GM12878 (cell line): Measurements from ENCODE around the gene MYMX. TPM values are rescaled to one million over a fixed set of nuclear protein-coding genes. Genes with fewer than 3 reads are reported as not detected.

Experiments used
- BCLAF1 ChIP-seq: fragments of 450-650 bp; IDR thresholded peaks from 2 replicates; pipeline ENCODE4 v1.6.1; 2017; ENCODE audit warnings: antibody characterized with exemption, mild to moderate bottlenecking, moderate library complexity
- IKZF2 ChIP-seq, 2 experiments: fragments of 450-650 bp; IDR thresholded peaks; 2 replicates each; pipeline ENCODE4 v1.6.1; 2017; ENCODE audit warnings: mild to moderate bottlenecking in 2 of 2, moderate library complexity in 2 of 2
- JUND ChIP-seq: IDR thresholded peaks from 2 replicates; pipeline ENCODE4 v1.6.1; 2012; ENCODE audit warnings: low read depth, mild to moderate bottlenecking, low read length, improper control_type of control experiment, moderate library complexity
- PAX5 ChIP-seq: IDR thresholded peaks from 2 replicates; pipeline ENCODE4 v1.6.1; 2011; ENCODE audit warnings: low read depth, low read length, borderline replicate concordance
- POLR2AphosphoS2 ChIP-seq: IDR thresholded peaks from 2 replicates; pipeline ENCODE4 v1.6.1; 2011; ENCODE audit warnings: low read depth, mild to moderate bottlenecking, low read length, improper control_type of control experiment, moderate library complexity
- RELB ChIP-seq: fragments of 450-650 bp; IDR thresholded peaks from 2 replicates; pipeline ENCODE4 v1.6.1; 2017; ENCODE audit warnings: low read depth, mild to moderate bottlenecking, moderate library complexity
- SMC3 ChIP-seq: IDR thresholded peaks from 2 replicates; pipeline ENCODE4 v1.6.1; 2011; ENCODE audit warnings: low read length, improper control_type of control experiment, borderline replicate concordance
- SREBF1 ChIP-seq: IDR thresholded peaks from 2 replicates; pipeline ENCODE4 v1.6.1; 2012; ENCODE audit warnings: mild to moderate bottlenecking, low read length
- ZNF592 ChIP-seq: fragments of 450-650 bp; IDR thresholded peaks from 2 replicates; pipeline ENCODE4 v1.6.1; 2017; ENCODE audit warnings: mild to moderate bottlenecking, moderate library complexity
- ZSCAN29 ChIP-seq: fragments of 450-650 bp; IDR thresholded peaks from 2 replicates; pipeline ENCODE4 v1.6.1; 2017; ENCODE audit warnings: mild to moderate bottlenecking, moderate library complexity
- polyA plus RNA-seq, 11 experiments: library from polyadenylated mRNA; depleted of rRNA in 4 of 11; unstranded in 6 of 11; stranded (reverse) in 5 of 11; fragments of >200 nt; fragmentation: Nextera tagmentation in 4 of 11; fragmentation: Illumina TruSeq in 1 of 11; extraction: Ambion mirVana in 4 of 11; extraction: Trizol in 1 of 11; gene quantifications; 1 replicate in 1 of 11; 2 replicates in 10 of 11; pipeline versions ENCODE4 v1.2.1 to v1.2.3, GENCODE V29; 2011 to 2016; ENCODE audit warnings: inconsistent platforms in 2 of 11, missing spikeins in 2 of 11, low read depth in 1 of 11
- total RNA-seq, 4 experiments: library from RNA; depleted of rRNA in 3 of 4; stranded (reverse); fragments of >200 nt in 3 of 4; fragmentation: Illumina TruSeq in 1 of 4; extraction: Trizol in 1 of 4; gene quantifications; 2 replicates each; pipeline versions ENCODE4 v1.2.1 to v1.2.3, GENCODE V29; 2013 to 2021

Gene MYMX
- total and polyA plus RNA-seq, 10 of the 15 experiments (the other 5 are each of a cell fraction or from before 2014, with no cell fraction given): not detected

- TF ChIP-seq RELB: no peak
- TF ChIP-seq IKZF2 (IDR thresholded peaks at IDR 0.05): no peak
- no peak for TF ChIP-seq SREBF1
- no peak for TF ChIP-seq PAX5
- no peak for TF ChIP-seq ZSCAN29
- TF ChIP-seq ZNF592: no peak
- TF ChIP-seq JUND: no peak
- no peak for TF ChIP-seq POLR2AphosphoS2
- no peak for TF ChIP-seq SMC3
- TF ChIP-seq BCLAF1: no peak
Measured at GRCh38 chr6:44169886-44170570, 46.7 kb upstream of the MYMX start (continued).
